NCI-H146 treated with DMSO at 0.1 percent for 48 hours (cell line): ENCODE measurements around the gene SLC35G2.
"Not testable (repeated sequence)": the region's sequence is repeated elsewhere in the genome, so short reads cannot be mapped to it uniquely, and the experiment has no call there.

Source experiments
- DNase-seq: peaks from one replicate; lab custom pipeline; 2025; ENCODE audit not compliant: unreplicated experiment; lab: John Stamatoyannopoulos, UW

SLC35G2 gene

DNA sequence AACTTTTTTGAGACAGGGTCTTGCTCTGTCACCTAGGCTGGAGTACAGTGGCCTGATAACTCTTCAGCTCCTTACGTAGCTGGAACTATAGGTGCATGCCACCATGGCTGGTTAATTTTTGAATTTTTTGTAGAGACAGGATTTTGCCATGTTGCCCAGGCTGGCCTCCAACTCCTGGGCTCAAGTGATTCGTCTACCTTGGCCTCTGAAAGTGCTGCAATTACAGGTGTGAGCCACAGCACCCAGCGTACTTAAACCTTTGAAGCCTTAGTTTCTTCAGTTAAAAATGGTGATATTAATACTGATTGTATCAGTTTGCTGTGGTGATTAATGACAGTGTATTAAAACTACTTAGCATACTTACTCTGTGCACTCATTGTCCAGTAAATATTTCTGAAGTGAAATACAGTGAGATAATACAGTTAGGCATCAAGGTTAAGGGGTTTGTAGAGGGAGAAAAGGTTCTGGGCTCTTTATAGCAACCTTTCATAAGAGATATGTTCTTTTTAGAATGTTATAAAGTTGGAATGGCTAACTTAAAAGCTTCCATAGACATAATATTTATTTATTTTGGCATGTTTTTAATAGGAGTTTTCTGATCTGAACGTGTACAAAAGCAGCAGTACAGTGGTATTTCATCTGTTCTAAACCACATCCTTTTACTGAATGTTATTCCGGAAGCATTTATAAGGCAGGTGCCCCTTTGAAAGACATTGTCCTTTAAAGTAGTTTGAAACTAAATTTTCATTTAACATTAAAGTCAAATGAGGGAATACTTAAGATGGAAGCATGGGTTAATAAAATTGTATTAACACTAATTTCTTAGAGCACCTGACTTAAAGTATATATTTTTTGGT is 66.7 kb downstream of the SLC35G2 start:
- no peak for DNase-seq

DNA sequence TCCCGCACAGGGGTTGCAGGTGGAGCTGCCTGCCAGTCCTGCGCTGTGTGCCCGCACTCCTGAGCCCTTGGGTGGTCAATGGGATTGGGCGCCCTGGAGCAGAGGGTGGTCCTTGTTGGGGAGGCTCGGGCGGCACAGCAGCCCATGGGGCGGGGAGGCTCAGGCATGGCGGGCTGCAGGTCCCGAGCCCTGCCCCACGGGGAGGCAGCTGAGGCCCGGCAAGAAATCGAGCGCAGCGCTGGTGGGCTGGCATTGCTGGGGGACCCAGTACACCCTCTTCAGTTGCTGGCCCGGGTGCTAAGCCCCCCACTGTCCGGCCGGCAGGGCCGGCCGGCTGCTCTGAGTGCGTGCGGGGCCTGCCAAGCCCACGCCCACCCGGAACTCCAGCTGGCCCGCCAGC is 71.0 kb downstream of the SLC35G2 start:
- no peak for DNase-seq

DNA sequence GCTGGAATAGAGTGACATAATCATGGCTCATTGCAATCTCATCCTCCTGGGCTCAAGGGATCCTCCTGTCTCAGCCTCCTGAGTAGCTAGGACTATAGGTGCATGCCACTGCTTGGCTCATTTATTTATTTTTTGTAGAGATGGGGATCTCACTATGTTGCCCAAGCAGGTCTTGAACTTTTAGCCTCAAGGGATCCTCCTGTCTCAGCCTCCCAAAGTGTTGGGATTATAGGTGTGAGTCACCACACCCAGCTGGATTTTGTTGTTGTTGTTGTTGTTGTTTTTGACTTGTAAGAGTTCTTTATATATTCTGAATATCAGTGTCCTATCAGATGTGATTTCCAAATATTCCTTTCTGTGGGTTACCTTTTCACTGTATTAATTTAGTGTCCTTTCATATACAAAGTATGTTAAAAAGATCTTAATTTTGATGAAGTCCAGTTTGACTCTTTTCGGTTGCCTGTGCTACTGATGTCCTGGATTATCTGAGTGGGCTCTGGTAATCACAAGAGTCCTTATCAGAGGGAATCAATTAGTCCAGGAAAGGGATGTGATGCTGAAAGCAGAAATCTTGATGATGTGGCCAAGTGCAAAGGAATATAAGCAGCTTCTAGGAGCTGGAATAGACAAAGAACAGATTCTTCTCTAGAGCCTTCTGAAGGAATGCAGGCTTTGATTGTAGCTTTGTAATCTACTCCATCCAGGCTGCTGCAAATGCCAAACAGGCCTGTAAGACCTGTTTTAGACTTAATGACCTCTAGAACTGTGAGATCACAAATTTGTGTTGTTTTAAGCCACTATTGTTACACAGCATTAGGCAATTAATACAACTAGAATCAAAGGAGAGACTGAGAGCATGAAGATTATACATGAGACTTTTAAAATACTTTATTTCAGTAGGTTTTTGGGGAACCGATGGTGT is 73.3 kb downstream of the SLC35G2 start:
- no peak for DNase-seq

DNA sequence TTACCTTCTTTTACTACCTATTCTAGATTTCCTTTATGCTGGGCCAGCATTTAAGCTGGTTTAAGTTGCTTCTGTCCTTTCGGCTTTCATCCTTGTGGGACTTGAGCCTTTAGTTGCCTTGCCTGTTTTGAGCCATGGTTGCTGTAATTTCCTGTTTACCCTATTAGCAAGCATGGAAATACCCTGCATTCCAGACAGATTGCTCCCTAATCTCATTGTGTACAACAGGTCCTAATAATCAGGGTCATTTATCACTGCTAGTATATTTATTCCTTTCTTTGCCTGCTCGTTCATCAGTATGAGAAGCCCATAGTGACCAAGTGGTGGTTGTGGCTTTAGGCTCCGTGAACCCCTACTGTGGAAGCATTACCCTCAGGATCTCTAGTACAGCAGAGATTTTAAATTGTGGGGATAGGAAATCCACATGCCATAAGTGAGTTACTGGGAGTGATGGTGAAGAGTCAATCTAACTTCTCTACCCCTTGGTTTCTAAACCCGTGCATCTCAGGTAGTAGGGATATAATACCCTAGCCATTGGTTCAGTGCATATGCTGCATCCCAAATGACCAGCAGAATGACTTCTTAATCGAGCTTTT is 75.0 kb downstream of the SLC35G2 start:
- no peak for DNase-seq

DNA sequence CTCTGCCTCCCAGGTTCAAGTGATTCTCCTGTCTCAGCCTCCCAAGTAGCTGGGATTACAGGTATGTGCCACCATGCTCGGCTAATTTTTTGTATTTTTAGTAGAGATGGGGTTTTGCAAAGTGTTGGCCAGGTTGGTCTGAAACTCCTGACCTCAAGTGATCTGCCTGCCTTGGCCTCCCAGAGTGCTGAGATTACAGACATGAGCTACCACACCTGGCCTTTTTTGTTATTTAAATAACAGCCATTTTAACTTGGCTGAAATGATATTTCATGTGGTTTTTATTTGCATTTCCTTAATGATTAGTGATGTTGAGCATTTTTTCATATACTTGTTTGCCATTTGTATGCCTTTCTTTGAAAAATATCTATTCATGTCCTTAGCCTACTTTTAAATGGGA is 78.2 kb downstream of the SLC35G2 start:
- DNase-seq: peak; percentile 15

DNA sequence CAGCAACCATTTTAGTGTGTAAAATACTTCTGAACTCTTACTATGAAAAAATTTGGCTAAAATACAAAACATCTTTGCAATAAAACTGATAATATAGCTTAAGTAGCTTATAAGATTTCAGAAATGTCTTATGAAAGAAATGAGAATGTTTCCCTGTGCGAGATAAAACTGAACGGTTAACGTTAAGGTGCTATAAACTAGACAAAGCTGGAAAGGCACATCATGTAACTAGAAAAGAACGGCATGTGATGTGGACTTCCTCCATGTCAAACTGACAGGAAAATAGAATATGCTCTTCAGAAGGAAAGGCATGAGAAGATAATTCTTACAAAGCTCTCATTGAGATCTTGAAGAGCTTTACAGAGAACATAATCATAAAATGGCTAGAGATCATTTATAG is 79.6 kb downstream of the SLC35G2 start:
- no peak for DNase-seq

DNA sequence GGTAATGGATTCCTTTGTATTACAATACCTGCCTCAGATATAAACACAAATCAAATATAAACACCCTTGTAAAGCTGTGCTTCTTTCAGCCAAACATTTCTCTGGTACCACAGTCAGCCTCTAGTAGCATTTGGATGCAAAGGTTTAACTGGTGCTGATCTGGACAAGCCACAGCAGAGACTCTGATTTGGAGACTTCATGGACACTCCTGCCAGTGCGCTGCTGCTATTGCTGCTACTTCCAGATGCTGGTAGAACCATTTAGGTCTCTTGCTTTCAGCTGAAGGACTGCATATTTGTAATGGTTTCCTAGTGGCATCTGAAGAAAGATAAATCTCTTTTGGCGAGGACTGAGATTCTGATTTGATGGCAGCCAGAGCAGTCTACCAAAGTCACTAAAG is 80.0 kb downstream of the SLC35G2 start:
- DNase-seq: no peak

GRCh38 chr3:136899622-136900158 is 80.8 kb downstream of the SLC35G2 start:
- no peak for DNase-seq

- not testable (repeated sequence) for DNase-seq
Observed at GRCh38 chr3:136900694-136901093, 81.8 kb downstream of the SLC35G2 start.

DNA sequence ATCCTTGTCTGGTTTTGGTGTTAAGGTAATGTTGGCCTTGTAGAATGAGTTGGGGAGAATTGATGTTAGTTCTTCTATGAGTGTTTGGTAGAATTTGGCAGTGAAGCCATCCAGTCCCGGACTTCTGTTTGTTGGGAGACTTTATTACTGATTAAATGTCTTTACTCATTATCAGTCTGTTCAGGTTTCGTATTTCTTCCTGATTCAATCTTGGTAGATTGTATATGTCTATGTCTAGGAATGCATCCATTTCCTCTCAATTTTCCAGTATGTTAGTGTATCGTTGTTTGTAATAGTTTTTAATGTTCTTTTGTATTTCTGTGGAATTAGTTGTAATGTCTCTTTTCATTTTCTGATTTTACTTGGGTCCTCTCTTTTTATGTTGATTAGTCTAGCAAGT is 82.5 kb downstream of the SLC35G2 start:
- no peak for DNase-seq

- peak; percentile 22 for DNase-seq
Observed at GRCh38 chr3:136902530-136902929, 83.6 kb downstream of the SLC35G2 start.

DNA sequence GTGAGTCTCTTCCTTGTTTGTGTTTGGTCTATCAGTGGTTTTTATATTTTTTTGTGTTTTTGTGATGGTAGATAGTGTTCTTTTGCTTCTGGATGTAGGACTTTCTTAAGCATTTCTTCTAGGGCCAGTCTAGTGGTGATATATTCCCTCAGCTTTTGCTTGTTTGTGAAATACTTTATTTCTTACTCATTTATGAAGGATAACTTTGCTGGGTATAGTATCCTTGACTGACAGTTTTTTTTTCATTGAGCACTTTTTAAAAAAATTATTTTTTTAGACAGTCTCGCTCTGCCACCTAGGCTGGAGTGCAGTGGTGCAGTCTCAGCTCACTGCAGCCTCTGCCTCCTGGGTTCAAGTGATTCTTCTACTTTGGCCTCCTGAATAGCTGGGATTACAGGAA is 85.0 kb downstream of the SLC35G2 start:
- no peak for DNase-seq

DNA sequence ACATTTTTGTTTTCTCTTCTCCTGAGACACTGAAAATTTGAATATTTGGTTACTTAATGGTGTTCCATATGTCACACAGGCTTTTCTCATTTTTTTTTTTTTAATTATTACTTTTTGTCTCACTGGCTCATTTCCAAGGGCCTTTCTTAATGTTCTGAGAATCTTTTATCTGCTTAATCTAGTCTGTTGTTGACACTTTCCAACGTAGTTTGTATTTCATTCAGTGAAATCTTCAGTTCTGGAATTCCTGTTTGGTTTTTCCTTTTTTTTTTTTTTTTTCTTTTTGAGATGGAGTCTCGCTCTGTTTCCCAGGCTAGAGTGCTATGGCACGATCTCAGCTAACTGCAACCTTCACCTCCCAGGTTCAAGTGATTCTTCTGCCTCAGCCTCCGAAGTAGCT is 85.8 kb downstream of the SLC35G2 start:
- DNase-seq: no peak
